Activated CD4-positive, alpha-beta T cell treated with anti-CD3 and anti-CD28 coated beads, Interleukin-2, amount 50 U/mL, for 48 hours (primary cell): ENCODE data around the gene PTPRN2.

Source experiments
- DNase-seq, 2 experiments: peaks; one replicate each; pipeline ENCODE4 v3.0.0-alpha.2; 2020

The PTPRN2 gene

DNA sequence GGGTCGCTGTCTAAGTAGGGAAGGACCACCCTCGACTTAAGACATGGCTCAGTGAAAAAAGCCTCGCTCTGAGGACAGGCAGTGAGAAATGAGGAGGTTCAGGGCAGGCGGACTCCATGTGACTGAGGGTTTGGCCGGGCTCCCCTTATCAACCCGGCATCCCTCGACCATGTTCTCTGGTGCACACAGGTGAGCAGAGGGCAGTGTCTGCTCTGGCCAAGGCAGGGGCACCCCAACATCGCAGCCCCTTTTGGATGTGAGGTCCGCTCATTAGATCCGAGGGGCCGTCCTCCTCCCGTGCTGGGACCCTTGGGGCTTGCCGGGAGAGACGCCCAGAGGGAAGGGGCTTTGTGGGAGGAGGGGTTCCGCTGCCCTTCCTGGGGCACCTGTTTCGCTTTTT lies 775.7 kb downstream of the PTPRN2 start:
- no peak for DNase-seq

- no peak for DNase-seq
Measured at GRCh38 chr7:157809863-157810851, 777.5 kb downstream of the PTPRN2 start.

GRCh38 chr7:157809154-157809862 lies 778.3 kb downstream of the PTPRN2 start:
- DNase-seq: no peak

DNA sequence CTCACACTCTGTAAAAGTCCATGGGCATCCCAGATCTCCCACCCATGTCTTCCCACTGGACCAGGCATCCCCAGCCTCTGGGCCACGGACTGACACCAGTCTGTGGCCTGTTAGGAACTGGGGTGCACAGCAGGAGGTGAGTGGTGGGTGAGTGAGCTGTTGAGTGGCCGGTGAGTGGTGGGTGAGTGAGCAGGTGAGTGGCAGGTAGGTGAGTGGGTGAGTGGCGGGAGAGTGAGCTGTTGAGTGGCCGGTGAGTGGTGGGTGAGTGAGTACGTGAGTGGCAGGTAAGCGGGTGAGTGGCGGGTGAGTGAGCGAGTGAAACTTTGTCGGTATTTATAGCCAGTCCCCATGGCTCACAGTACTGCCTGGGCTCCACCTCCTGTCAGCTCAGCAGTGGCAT lies 779.6 kb downstream of the PTPRN2 start:
- no peak for DNase-seq

DNA sequence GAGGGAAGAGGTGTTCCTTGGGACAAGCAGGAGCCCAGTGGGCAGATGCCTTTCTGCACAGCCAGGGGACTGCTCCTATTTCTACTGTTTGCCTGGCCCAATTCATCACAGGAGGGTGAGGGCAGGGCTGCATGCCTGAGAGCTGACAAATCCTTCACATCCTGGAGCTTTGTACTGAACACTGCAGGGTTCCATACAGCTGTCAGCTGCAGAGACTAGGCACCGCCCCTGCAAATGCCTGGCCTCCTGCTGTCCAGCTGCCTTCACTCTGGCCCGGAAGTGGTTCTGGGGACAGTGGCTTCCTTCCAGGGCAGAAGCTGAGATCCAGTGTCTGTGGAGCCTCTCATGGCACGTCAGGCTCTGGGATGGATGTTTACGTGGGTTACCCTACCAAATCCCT lies 780.1 kb downstream of the PTPRN2 start:
- no peak for DNase-seq

DNA sequence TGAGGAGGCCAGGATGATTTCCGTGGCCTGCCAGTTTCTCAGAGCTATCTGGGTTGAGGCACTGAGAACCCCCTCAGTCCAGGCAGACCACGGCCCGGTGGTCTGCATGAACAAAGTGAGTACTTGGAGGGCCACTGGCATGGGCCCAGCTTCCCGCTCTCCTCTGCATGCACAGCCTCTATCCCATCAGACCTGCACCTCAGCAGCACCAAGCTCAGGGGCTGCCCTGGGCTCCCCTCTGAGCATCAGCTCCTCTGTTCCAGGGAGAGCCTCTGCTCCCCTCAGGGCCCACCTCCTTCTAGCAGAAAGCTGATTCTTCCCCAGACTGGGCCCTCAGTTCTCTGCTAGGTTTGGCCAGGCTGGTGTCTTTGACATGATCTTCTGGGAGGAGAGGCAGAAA lies 780.9 kb downstream of the PTPRN2 start:
- DNase-seq: no peak

- DNase-seq: no peak
Measured at GRCh38 chr7:157805713-157806112, 781.9 kb downstream of the PTPRN2 start.

DNA sequence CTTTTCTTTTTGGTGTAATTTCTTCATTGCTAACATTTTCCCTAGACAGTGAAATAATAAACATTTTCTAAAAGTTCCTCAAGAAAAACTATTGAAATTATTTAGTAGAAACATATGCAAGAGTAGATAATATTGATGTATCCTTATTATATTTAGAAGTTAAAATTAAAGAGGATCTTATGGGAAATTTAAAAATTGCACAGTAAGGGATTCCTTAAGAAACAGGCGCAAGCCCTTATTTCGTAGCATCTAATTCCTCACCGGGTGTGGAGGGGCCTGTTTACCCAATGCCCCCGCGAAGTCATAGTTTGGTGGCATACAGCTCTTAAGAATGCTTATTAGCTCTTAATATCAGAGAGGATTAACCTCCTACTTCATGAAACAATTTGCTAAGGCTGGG lies 783.7 kb downstream of the PTPRN2 start:
- no peak for DNase-seq

- no peak for DNase-seq
Measured at GRCh38 chr7:157801971-157802675, 785.5 kb downstream of the PTPRN2 start.

GRCh38 chr7:157801113-157801512 lies 786.5 kb downstream of the PTPRN2 start:
- no peak for DNase-seq

DNA sequence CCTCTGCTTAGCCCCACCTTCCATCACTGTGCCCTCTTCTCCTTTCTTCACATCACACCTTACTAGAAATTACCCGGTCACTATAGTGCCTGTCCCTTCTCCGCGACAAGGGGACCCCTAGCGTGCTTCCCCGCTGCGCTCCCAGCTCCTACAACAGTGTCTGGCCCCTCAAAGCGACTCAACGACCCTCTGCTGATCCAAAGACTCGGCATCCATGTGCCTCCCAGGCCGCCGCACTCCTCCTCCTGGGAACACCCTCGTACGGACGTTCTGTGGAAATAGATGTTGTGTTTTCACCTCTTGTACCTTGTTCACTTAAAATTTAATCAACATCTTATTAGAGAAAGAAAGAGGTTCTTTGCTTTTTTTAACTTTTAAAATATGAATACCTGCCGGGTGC lies 787.3 kb downstream of the PTPRN2 start:
- no peak for DNase-seq

DNA sequence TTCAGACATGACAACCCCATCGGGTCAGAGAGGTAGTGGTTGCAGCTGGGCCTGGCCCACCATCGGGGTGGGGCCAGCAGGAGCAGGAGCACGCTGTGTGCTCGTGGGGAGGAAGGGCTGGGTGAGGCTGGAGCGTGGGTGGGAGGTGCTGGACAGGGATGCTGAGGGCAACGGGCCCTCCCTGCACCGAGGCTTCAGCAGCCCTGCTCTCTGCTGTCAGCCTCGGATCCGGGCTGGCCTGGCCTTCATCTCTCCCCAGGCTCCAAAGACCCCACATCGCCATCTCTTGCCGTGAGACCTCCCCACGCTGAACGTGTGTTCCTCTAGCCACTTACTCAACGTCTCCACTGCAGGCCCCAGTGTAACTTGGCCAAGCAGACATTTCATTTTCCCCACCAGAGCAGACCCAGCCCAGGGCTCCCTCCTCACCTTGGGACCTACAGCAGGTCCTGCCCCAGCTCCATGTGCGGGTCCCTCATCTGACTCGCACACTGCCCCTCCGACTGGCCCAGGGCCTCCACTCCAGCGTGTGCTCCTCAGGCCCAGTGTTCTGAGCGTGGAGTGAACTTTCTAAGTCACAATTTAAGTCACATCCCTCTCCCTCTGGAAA lies 788.4 kb downstream of the PTPRN2 start:
- DNase-seq: no peak

DNA sequence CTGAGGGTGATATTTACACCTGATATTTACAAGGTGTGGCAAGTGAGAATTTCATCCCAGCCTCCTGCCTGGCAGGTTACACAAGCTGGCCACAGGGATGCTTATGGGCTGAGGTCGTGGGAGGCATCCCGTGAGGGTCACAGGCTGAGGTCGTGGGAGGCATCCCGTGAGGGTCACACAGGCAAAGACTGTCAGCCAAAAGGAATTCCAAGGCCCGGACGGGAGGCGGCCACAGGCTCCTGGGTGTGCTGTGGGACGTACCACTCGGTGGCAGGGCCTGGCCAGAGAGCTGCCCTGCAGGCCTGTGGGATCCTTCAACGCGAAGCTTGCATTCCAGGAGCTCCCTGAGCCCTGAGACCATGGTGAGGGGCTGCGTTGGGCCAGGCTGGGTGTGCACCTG lies 790.3 kb downstream of the PTPRN2 start:
- DNase-seq: no peak

GRCh38 chr7:157796846-157797245 lies 790.8 kb downstream of the PTPRN2 start:
- DNase-seq: no peak

- no peak for DNase-seq
Measured at GRCh38 chr7:157795643-157796042, 792.0 kb downstream of the PTPRN2 start.

GRCh38 chr7:157795199-157795598 lies 792.4 kb downstream of the PTPRN2 start:
- no peak for DNase-seq

DNA sequence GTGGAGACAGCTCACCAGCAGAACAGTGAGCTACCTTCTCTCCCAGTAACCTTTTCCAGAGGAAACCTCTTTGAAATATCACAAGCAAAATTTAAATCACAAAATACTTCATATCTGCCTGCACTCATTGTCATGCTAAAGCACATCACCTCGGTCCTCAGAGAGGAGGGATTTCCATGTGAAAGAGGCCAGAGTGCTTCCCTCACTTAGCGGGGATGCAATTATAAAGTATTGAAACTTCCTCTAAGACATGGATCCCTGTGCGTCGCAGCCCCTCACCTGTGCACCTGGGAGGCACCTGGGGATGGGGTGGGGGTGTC lies 792.9 kb downstream of the PTPRN2 start:
- no peak for DNase-seq

DNA sequence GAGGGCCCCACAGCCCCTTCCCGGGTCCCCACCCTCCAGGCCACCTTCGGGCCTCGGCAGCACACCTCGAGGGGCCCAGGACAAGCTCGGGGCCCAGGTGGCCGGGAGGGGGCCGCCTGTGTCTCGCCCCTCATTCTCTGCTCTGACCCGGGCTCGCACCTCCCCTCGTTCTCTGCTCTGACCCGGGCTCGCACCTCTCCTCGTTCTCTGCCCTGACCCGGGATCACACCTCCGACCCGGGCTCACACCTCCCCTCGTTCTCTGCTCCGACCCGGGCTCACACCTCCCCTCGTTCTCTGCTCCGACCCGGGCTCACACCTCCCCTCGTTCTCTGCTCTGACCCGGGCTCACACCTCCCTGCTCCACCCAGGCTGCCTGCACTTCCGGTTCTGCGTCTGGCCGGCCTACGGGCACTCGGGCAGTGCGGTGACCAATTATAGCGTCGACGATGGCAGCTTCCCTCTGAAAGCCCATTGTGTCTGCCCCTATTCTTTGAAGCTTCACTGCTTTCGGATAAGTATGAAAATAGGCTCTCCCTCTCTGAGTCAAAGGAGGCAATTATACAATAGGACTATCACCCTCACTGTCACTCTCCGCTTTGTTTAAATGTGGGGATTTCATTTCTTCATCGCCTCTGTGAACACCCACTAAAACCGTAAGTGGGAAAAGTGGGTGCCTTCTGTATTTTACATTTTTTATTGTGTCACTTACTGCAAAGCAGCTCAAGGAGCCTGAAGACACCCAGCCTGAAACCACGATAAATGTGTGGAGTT lies 793.5 kb downstream of the PTPRN2 start:
- no peak for DNase-seq

DNA sequence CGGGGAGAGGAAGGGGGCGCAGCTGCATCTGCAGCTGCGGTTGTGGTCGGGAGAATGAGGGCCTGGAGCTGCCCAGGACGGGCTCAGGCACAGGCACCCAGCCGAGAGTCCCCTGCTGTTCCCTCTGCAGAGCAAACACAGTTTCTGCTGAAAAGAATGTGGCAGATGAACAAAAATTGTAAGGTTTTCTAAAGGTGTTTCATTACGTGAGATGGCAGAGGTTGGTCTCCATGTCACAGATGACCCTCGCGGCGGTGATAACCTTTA lies 794.6 kb downstream of the PTPRN2 start:
- no peak for DNase-seq

DNA sequence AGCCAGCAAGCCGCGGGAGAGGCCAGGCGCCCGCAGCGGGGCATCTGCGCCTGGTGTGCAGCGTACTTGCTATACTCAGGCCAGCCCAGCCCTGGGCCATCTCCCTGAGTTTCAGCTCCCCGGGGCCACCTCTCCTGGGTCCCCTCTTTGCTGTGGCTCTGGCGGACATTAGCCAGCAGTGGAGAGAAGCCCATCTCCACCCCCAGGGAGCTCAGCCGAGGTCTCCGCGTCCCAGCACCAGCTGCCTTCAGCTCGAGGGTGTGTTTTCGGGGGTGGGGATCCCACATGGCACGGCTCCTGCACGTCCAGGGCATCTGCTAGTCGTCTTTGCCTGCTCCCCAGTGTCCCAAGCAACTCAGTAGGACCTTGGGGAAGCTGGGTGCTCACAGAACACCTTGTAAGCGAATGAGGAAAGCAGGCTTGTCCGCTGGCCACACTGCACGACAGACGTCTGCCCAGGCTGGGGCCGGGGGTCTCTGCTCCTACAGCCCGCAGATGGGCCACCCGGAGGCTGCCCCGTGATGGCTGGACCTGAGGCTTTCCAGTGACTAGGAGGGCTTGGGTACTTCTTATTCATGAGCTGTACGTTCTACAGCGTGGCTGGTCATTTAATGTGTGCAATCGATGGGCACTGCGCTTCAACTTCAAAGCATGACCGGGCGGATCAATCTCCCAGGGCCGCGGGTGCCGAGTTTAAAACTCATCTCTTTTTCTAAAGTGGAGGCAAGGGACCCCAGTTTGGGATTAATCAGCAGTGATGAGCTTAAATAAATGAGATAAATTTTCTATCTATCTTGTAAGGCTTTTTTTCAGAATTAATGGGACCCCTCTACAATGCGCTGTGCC lies 795.2 kb downstream of the PTPRN2 start:
- no peak for DNase-seq

- no peak for DNase-seq
Measured at GRCh38 chr7:157791666-157792065, 796.0 kb downstream of the PTPRN2 start.

GRCh38 chr7:157791261-157791660 lies 796.4 kb downstream of the PTPRN2 start:
- DNase-seq: no peak
